ENCODE measurements around the gene RASSF5. TPM values are rescaled to one million over a fixed set of nuclear protein-coding genes. Genes with fewer than 3 reads are reported as not detected.

The RASSF5 gene
- total and polyA plus RNA-seq, 10 of the 15 experiments (the other 5 are each of a cell fraction or from before 2014, with no cell fraction given): 14.0 to 89.6 (median 68.9) TPM

GRCh38 chr1:206534552-206534951 is 27.2 kb downstream of the RASSF5 start:
- no peak overlapping the region for H3K4me2 ChIP-seq (ENCODE audit: control insufficient read depth, insufficient read depth)
- no peaks in the 10 kb centered on the region for H3K79me2 ChIP-seq (ENCODE audit: control insufficient read depth, insufficient read depth, low read length)
- 26% methylated on average over 3 of the region's 3 CpGs for WGBS (ENCODE audit: insufficient coverage, insufficient replicate concordance, low lambda C conversion rate, missing lambda C conversion rate)
- ChIA-PET RAD21 (ENCODE audit: unreplicated experiment) (no interaction called here), SMC1A (ENCODE audit: uncharacterized antibody, unreplicated experiment) (interaction anchor here (0.8 to 1.7 kb wide), 5 partner anchors 9 to 55 kb away, joined by 3 to 4 read pairs (median 4); no protein-coding TSS in a partner anchor), POLR2A (no interaction called here), CTCF (interaction anchor here (0.9 to 5.6 kb wide), 5 partner anchors 11 to 55 kb away, joined by 4 to 27 read pairs (median 5); no protein-coding TSS in a partner anchor)
- H3K4me3 ChIP-seq: no peak overlapping the region
- no TSS peak for BruUV-seq (replicated peaks)
- ATAC-seq: no peak
- H2AFZ ChIP-seq (ENCODE audit: control insufficient read depth, low read depth, low read length): no peak overlapping the region
- no peak overlapping the region for H3K9ac ChIP-seq (ENCODE audit: control insufficient read depth, insufficient read depth, low read length)
- H4K20me1 ChIP-seq (ENCODE audit: control insufficient read depth, insufficient read depth): no peaks in the 10 kb centered on the region
- no peak for DNase-seq (ENCODE audit: low read depth, low spot score)
- intact Hi-C loops (cut with micrococcal nuclease; ENCODE audit: unreplicated experiment): no loop called here
- H3K27ac ChIP-seq (ENCODE audit: control insufficient read depth, insufficient read depth): no peak overlapping the region
- in situ Hi-C loops (cut with MboI): no loop called here
- no peaks in the 10 kb centered on the region for H3K4me1 ChIP-seq (ENCODE audit: control insufficient read depth, insufficient read depth, low read length)
- H3K27me3 ChIP-seq (replicated peaks in 1 of 2; ENCODE audit: control insufficient read depth in 2 of 2, insufficient read depth in 2 of 2, low read length in 1 of 2): no peaks in the 10 kb centered on the region
- FAIRE-seq: no peak
- no peaks in the 10 kb centered on the region for H3K36me3 ChIP-seq (ENCODE audit: control insufficient read depth in 2 of 2, insufficient read depth in 2 of 2, low read length in 1 of 2)
- no peaks in the 10 kb centered on the region for H3K9me3 ChIP-seq (replicated peaks; ENCODE audit: control insufficient read depth, insufficient read depth, low read length)
- TF ChIP-seq PML (IDR thresholded peaks at IDR 0.05; ENCODE audit: low read length) (no peak), SKIL (IDR thresholded peaks at IDR 0.05; ENCODE audit: low read depth, poor library complexity, severe bottlenecking) (no peak), BCL3 (IDR thresholded peaks at IDR 0.05; ENCODE audit: borderline replicate concordance, insufficient read depth, low read depth, low read length, poor library complexity, severe bottlenecking) (no peak), HSF1 (IDR thresholded peaks at IDR 0.05; ENCODE audit: low read depth, low read length) (no peak), RELB (IDR thresholded peaks at IDR 0.05; ENCODE audit: low read depth) (no peak), POLR2AphosphoS2 (IDR thresholded peaks at IDR 0.05; ENCODE audit: low read depth, low read length) (no peak), PRDM15 (CRISPR knock-in tag; IDR thresholded peaks at IDR 0.05) (no peak), ZNF207 (IDR thresholded peaks at IDR 0.05; ENCODE audit: borderline replicate concordance) (no peak), ZBED1 (IDR thresholded peaks at IDR 0.05; ENCODE audit: borderline replicate concordance) (no peak), MEF2B (IDR thresholded peaks at IDR 0.05; ENCODE audit: partially characterized antibody, poor library complexity, severe bottlenecking) (no peak)
